ENCODE data around the gene MAN1A2.

Gene MAN1A2

GRCh38 chr1:117523111-117523510 is 155.9 kb downstream of the MAN1A2 start:
- no peak overlapping the region for H3K4me3 ChIP-seq (replicated peaks; ENCODE audit: low read depth, low read length)
- TF ChIP-seq CTCF (IDR thresholded peaks at IDR 0.05; ENCODE audit: low read length, missing control alignments), result no peak
- DNase-seq (ENCODE audit: low read depth), result no peak

GRCh38 chr1:117527074-117527473 is 159.8 kb downstream of the MAN1A2 start:
- DNase-seq (ENCODE audit: low read depth), result no peak
- no peak for TF ChIP-seq CTCF (IDR thresholded peaks at IDR 0.05; ENCODE audit: low read length, missing control alignments)
- H3K4me3 ChIP-seq (replicated peaks; ENCODE audit: low read depth, low read length), result no peak overlapping the region

- H3K4me3 ChIP-seq (replicated peaks; ENCODE audit: low read depth, low read length), result no peak overlapping the region
- no peak for TF ChIP-seq CTCF (IDR thresholded peaks at IDR 0.05; ENCODE audit: low read length, missing control alignments)
- peak; percentile 37 for DNase-seq (ENCODE audit: low read depth)
These were observed 160.4 kb downstream of the MAN1A2 start for GRCh38 chr1:117527566-117528102.

- no peak for DNase-seq (ENCODE audit: low read depth)
- no peak overlapping the region for H3K4me3 ChIP-seq (replicated peaks; ENCODE audit: low read depth, low read length)
- no peak for TF ChIP-seq CTCF (IDR thresholded peaks at IDR 0.05; ENCODE audit: low read length, missing control alignments)
These were observed 162.4 kb downstream of the MAN1A2 start for GRCh38 chr1:117529683-117530082.

- DNase-seq (ENCODE audit: low read depth), result no peak
- no peak for TF ChIP-seq CTCF (IDR thresholded peaks at IDR 0.05; ENCODE audit: low read length, missing control alignments)
- H3K4me3 ChIP-seq (replicated peaks; ENCODE audit: low read depth, low read length), result no peak overlapping the region
These were observed 164.0 kb downstream of the MAN1A2 start for GRCh38 chr1:117531222-117531621.

GRCh38 chr1:117534995-117535467 is 167.8 kb downstream of the MAN1A2 start:
- peak; percentile 71 for TF ChIP-seq CTCF (IDR thresholded peaks at IDR 0.05; ENCODE audit: low read length, missing control alignments)
- DNase-seq (ENCODE audit: low read depth), result peak; percentile 80
- H3K4me3 ChIP-seq (replicated peaks; ENCODE audit: low read depth, low read length), result no peak overlapping the region

- TF ChIP-seq CTCF (IDR thresholded peaks at IDR 0.05; ENCODE audit: low read length, missing control alignments), result no peak
- no peak for DNase-seq (ENCODE audit: low read depth)
- H3K4me3 ChIP-seq (replicated peaks; ENCODE audit: low read depth, low read length), result no peak overlapping the region
These were observed 168.6 kb downstream of the MAN1A2 start for GRCh38 chr1:117535821-117536220.

All from fibroblast of pulmonary artery (primary cell).